Fibroblast of lung (primary cell): ENCODE results near the gene NUMBL.

Source experiments
- EZH2 ChIP-seq: IDR thresholded peaks from 2 replicates; pipeline ENCODE4 v1.5.1; 2012; ENCODE audit warnings: low read length, control low read depth, mild to moderate bottlenecking; ENCODE audit errors: missing control alignments
- TF ChIP-seq, protein P1 (sequence below), 2 donors: IDR thresholded peaks in 1 of 2; conservative IDR thresholded peaks in 1 of 2; 1 replicate in 1 of 2; 2 replicates in 1 of 2; pipeline ENCODE4 v1.5.1; 2011 to 2012; ENCODE audit warnings: low read length in 2 of 2, control low read depth in 1 of 2, inconsistent platforms in 1 of 2, low read depth in 1 of 2, mild to moderate bottlenecking in 1 of 2

DNA sequence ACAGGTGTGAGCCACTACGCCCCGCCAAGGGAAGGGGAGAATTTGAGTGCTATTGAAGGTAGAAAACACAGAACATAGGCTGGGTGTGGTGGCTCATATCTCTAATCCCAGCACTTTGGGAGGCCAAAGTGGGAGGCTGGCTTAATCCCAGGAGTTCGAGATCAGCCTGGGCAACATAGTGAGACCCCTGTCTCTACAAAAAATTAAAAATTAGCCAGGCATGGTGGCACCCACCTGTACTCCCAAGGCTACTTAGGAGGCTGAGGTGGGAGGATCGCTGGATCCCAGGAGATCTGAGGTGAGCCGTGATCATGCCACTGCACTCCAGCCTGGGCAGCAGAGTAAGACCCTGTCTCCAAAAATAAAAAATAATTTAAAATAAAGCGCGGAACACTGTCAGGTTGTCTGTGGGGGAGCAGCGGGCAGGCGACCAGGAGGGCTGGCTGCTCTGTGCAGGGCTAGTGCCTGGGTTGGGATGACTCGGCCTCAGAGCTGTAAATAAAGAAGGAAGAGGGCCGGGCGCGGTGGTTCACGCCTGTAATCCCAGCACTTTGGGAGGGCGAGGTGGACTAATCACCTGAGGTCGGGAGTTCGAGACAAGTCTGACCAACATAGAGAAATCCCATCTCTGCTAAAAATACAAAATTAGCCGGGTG lies 48.3 kb downstream of the NUMBL start:
- TF ChIP-seq, protein P1, sequence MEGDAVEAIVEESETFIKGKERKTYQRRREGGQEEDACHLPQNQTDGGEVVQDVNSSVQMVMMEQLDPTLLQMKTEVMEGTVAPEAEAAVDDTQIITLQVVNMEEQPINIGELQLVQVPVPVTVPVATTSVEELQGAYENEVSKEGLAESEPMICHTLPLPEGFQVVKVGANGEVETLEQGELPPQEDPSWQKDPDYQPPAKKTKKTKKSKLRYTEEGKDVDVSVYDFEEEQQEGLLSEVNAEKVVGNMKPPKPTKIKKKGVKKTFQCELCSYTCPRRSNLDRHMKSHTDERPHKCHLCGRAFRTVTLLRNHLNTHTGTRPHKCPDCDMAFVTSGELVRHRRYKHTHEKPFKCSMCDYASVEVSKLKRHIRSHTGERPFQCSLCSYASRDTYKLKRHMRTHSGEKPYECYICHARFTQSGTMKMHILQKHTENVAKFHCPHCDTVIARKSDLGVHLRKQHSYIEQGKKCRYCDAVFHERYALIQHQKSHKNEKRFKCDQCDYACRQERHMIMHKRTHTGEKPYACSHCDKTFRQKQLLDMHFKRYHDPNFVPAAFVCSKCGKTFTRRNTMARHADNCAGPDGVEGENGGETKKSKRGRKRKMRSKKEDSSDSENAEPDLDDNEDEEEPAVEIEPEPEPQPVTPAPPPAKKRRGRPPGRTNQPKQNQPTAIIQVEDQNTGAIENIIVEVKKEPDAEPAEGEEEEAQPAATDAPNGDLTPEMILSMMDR (conservative IDR thresholded peaks at IDR 0.05 in 1 of 2, IDR thresholded peaks at IDR 0.05 in 1 of 2; ENCODE audit: low read depth in 1 of 2, low read length in 2 of 2): no peak
- TF ChIP-seq EZH2: no peak
